H1 (cell line): ENCODE results near the gene IL1RAP. TPM values are rescaled to one million over a fixed set of nuclear protein-coding genes. Genes with fewer than 3 reads are reported as not detected.

Experiments
- CTCF ChIA-PET: fragments of 300-600 bp; sonication (Branson Sonifier 250); formaldehyde crosslinking; loops from one replicate; lab custom pipeline; 2021; ENCODE audit not compliant: partially characterized antibody; lab: Charles Lee
- POLR2A ChIA-PET: fragments of 300-600 bp; sonication (Branson Sonifier 250); formaldehyde crosslinking; loops from one replicate; lab custom pipeline; 2021; ENCODE audit warnings: inconsistent platforms; ENCODE audit not compliant: partially characterized antibody; lab: Charles Lee
- DNase-seq, 2 experiments: peaks; one replicate each; pipeline versions ENCODE4 v3.0.0 to v3.0.0-alpha.2; 2010 to 2022; ENCODE audit warnings: low spot score in 2 of 2, low read depth in 1 of 2, mixed read lengths in 1 of 2
- FAIRE-seq: peaks from 2 replicates; lab custom pipeline; 2011; peaks lifted over from hg19 to GRCh38; lab: Jason Lieb, UNC
- H2AFZ ChIP-seq: 2 replicates; pipeline ENCODE4 v1.8.1; 2012; ENCODE audit warnings: low read length, inconsistent platforms
- H2AK5ac ChIP-seq: 2 replicates; pipeline ENCODE4 v1.6.1; 2013; ENCODE audit warnings: low read depth, low read length
- H2BK120ac ChIP-seq: replicated peaks from 2 replicates; pipeline ENCODE3; 2013; ENCODE audit warnings: low read depth, low read length, inconsistent platforms
- H2BK12ac ChIP-seq: 2 replicates; pipeline ENCODE4 v1.6.1; 2013; ENCODE audit warnings: low read depth, low read length
- H2BK15ac ChIP-seq: 2 replicates; pipeline ENCODE4 v1.6.1; 2013; ENCODE audit warnings: low read length
- H2BK20ac ChIP-seq: 2 replicates; pipeline ENCODE4 v1.6.1; 2013; ENCODE audit warnings: low read length
- H2BK5ac ChIP-seq: 2 replicates; pipeline ENCODE4 v1.6.1; 2013; ENCODE audit warnings: low read depth, low read length
- H3K14ac ChIP-seq: 2 replicates; pipeline ENCODE4 v1.6.1; 2013; ENCODE audit warnings: inconsistent platforms; ENCODE audit not compliant: insufficient read length
- H3K18ac ChIP-seq: 2 replicates; pipeline ENCODE4 v1.6.1; 2013; ENCODE audit warnings: low read length; ENCODE audit errors: extremely low read depth
- H3K23ac ChIP-seq: 2 replicates; pipeline ENCODE4 v1.6.1; 2013; ENCODE audit warnings: inconsistent platforms; ENCODE audit not compliant: insufficient read length
- H3K23me2 ChIP-seq: 2 replicates; pipeline ENCODE4 v1.6.1; 2013; ENCODE audit warnings: low read depth, low read length
- H3K27ac ChIP-seq: 2 replicates; pipeline ENCODE4 v1.6.1; 2011; ENCODE audit warnings: low read depth, low read length, inconsistent platforms
- H3K27me3 ChIP-seq, 4 experiments: replicated peaks in 1 of 4; 1 replicate in 1 of 4; 2 replicates in 3 of 4; pipeline versions ENCODE4 v1.6.1 to v1.8.1; 2011 to 2013; ENCODE audit warnings: low read length in 3 of 4, mild to moderate bottlenecking in 3 of 4, inconsistent platforms in 2 of 4, mixed read lengths in 2 of 4, moderate library complexity in 1 of 4; ENCODE audit not compliant: control insufficient read depth in 3 of 4, insufficient read depth in 3 of 4; ENCODE audit errors: extremely low read depth in 1 of 4
- H3K36me3 ChIP-seq, 4 experiments: 2 replicates each; pipeline versions ENCODE4 v1.6.1 to v1.8.1; 2011 to 2013; ENCODE audit warnings: mild to moderate bottlenecking in 4 of 4, low read length in 3 of 4, moderate library complexity in 2 of 4, control low read depth in 1 of 4, inconsistent platforms in 1 of 4; ENCODE audit not compliant: insufficient read depth in 4 of 4, control insufficient read depth in 2 of 4
- H3K4ac ChIP-seq: replicated peaks from 2 replicates; pipeline ENCODE3; 2013; ENCODE audit warnings: low read length, low read depth, mixed read lengths, inconsistent platforms; ENCODE audit not compliant: insufficient read length
- H3K4me1 ChIP-seq, 4 experiments: replicated peaks in 1 of 4; 1 replicate in 1 of 4; 2 replicates in 3 of 4; pipeline versions ENCODE4 v1.6.1 to v1.8.1; 2011 to 2013; ENCODE audit warnings: low read length in 3 of 4, inconsistent platforms in 2 of 4, mixed read lengths in 1 of 4; ENCODE audit not compliant: insufficient read depth in 4 of 4, control insufficient read depth in 3 of 4
- H3K4me2 ChIP-seq, 2 experiments: 2 replicates each; pipeline versions ENCODE4 v1.6.1 to v1.8.1; 2011 to 2013; ENCODE audit warnings: low read depth in 2 of 2, low read length in 2 of 2, control low read depth in 1 of 2, inconsistent platforms in 1 of 2, mild to moderate bottlenecking in 1 of 2; ENCODE audit not compliant: insufficient read depth in 1 of 2
- H3K4me3 ChIP-seq, 4 experiments: fragments of 200-600, 300-600 bp in 1 of 4; sonication (generic), shearing (Covaris generic), sonication (Bioruptor Twin) in 1 of 4; 2 replicates each; pipeline versions ENCODE4 v1.5.1 to v1.8.1; 2011 to 2016; ENCODE audit warnings: low read length in 4 of 4, low read depth in 3 of 4, control low read depth in 2 of 4, inconsistent platforms in 2 of 4, mild to moderate bottlenecking in 2 of 4, mixed read lengths in 1 of 4, moderate library complexity in 1 of 4; ENCODE audit not compliant: insufficient read depth in 2 of 4; ENCODE audit errors: extremely low read depth in 1 of 4
- H3K56ac ChIP-seq: replicated peaks from 2 replicates; pipeline ENCODE3; 2013; ENCODE audit warnings: low read depth, mild to moderate bottlenecking, mixed read lengths, low read length, inconsistent platforms; ENCODE audit not compliant: insufficient read length
- H3K79me1 ChIP-seq: 2 replicates; pipeline ENCODE4 v1.6.1; 2013; ENCODE audit warnings: low read depth, low read length, control low read depth
- H3K79me2 ChIP-seq, 2 experiments: 2 replicates each; pipeline versions ENCODE4 v1.6.1 to v1.8.1; 2012 to 2013; ENCODE audit warnings: low read length in 2 of 2, mild to moderate bottlenecking in 2 of 2, inconsistent platforms in 1 of 2; ENCODE audit not compliant: insufficient read depth in 2 of 2, control insufficient read depth in 1 of 2
- H3K9ac ChIP-seq, 4 experiments: replicated peaks in 1 of 4; 1 replicate in 1 of 4; 2 replicates in 3 of 4; pipeline versions ENCODE4 v1.6.1 to v1.8.1; 2011 to 2013; ENCODE audit warnings: low read depth in 3 of 4, low read length in 3 of 4, control low read depth in 2 of 4, mild to moderate bottlenecking in 2 of 4, moderate library complexity in 2 of 4, inconsistent platforms in 1 of 4; ENCODE audit errors: extremely low read depth in 1 of 4
- H3K9me3 ChIP-seq, 2 experiments: 2 replicates each; pipeline versions ENCODE4 v1.6.1 to v1.8.1; 2012 to 2013; ENCODE audit warnings: mild to moderate bottlenecking in 2 of 2, moderate library complexity in 2 of 2, control low read depth in 1 of 2, inconsistent platforms in 1 of 2, low read depth in 1 of 2, low read length in 1 of 2, mixed read lengths in 1 of 2; ENCODE audit not compliant: insufficient read depth in 2 of 2
- H4K20me1 ChIP-seq, 2 experiments: replicated peaks in 1 of 2; 2 replicates each; pipeline versions ENCODE3 to v1.8.1; 2011 to 2013; ENCODE audit warnings: inconsistent platforms in 2 of 2, low read length in 2 of 2, mild to moderate bottlenecking in 1 of 2; ENCODE audit not compliant: insufficient read depth in 2 of 2, control insufficient read depth in 1 of 2
- H4K5ac ChIP-seq: 2 replicates; pipeline ENCODE4 v1.6.1; 2013; ENCODE audit warnings: low read length, low read depth, mixed read lengths, inconsistent platforms; ENCODE audit not compliant: insufficient read length
- H4K8ac ChIP-seq: 2 replicates; pipeline ENCODE4 v1.8.0; 2013; ENCODE audit warnings: mild to moderate bottlenecking, moderate library complexity, low read length, inconsistent platforms; ENCODE audit not compliant: insufficient read depth; ENCODE audit errors: extremely low read depth
- H4K91ac ChIP-seq: replicated peaks from 2 replicates; pipeline ENCODE3; 2013; ENCODE audit warnings: low read length, mixed read lengths, inconsistent platforms; ENCODE audit not compliant: insufficient read length
- BRCA1 ChIP-seq: IDR thresholded peaks from 2 replicates; pipeline ENCODE4 v1.6.1; 2012; ENCODE audit warnings: low read depth, low read length, improper control_type of control experiment
- SAP30 ChIP-seq: fragments of 300-600 bp; sonication (generic); IDR thresholded peaks from 2 replicates; pipeline ENCODE4 v1.7.1; 2012; ENCODE audit warnings: low read length, moderate library complexity, mild to moderate bottlenecking, inconsistent platforms; ENCODE audit not compliant: insufficient read depth, insufficient replicate concordance
- WGBS, 2 experiments: shearing (Covaris generic) in 1 of 2; methylation state at CpG; one replicate each; pipeline versions ENCODE4 v1.1.6 to v1.1.7; 2013 to 2015; ENCODE audit warnings: low lambda C conversion rate in 2 of 2, mixed read lengths in 2 of 2, inconsistent platforms in 1 of 2, low coverage in 1 of 2, missing lambda C conversion rate in 1 of 2; ENCODE audit not compliant: insufficient replicate concordance in 2 of 2, insufficient coverage in 1 of 2, insufficient read length in 1 of 2; ENCODE audit errors: extremely low coverage in 1 of 2, missing lambda C conversion rate in 1 of 2; 5-methylcytosine and 5-hydroxymethylcytosine counted together
- polyA plus RNA-seq, 7 experiments: library from polyadenylated mRNA; depleted of rRNA in 3 of 7; stranded (reverse) in 5 of 7; unstranded in 2 of 7; fragments of >200 nt in 5 of 7; fragments of 200-250 nt in 2 of 7; gene quantifications; 1 replicate in 5 of 7; 2 replicates in 1 of 7; 4 replicates in 1 of 7; pipeline versions ENCODE4 v1.2.1 to v1.2.3, GENCODE V29; 2011 to 2013; ENCODE audit warnings: missing spikeins in 2 of 7, mixed read lengths in 2 of 7
- total RNA-seq: library from RNA; stranded (reverse); fragmentation: NEBNext Ultra II Directional; extraction: Animal tissue kit (Norgen Biotek cat#: 25700); gene quantifications from 2 replicates; pipeline ENCODE4 v1.2.1, GENCODE V29; 2021

IL1RAP gene
- total and polyA plus RNA-seq, 2 of the 8 experiments (the other 6 are each of a cell fraction or from before 2014, with no cell fraction given) = 2.4 to 3.9 TPM

DNA sequence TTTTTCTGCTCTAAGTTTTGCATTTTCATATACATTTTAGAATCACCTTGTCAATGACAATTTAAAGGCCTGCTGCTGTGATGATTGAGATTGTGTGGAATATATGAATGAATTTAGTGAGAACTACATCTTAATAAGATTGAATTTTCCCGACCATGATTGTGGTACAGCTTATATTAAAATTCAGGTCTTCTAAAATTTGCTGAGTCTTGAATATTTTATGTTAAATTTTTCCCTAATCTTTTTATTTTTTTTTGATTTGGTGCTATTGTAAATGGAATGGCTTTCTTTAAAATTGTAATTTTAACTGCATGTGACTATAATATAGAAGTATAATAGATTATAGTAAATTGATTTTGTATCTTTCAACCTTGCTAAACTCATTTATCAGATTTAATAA is 172.1 kb downstream of the IL1RAP start:
- no peaks in the 10 kb centered on the region for H3K27me3 ChIP-seq
- FAIRE-seq = no peak
- H4K5ac ChIP-seq = no peak overlapping the region
- no peak overlapping the region for H3K14ac ChIP-seq
- no peak overlapping the region for H2BK12ac ChIP-seq
- no peak overlapping the region for H2BK15ac ChIP-seq
- H2BK5ac ChIP-seq = no peak overlapping the region
- no peak for DNase-seq
- no peaks in the 10 kb centered on the region for H3K79me1 ChIP-seq
- no peak overlapping the region for H3K56ac ChIP-seq
- H3K23ac ChIP-seq = no peak overlapping the region
- no peak overlapping the region for H3K9ac ChIP-seq
- TF ChIP-seq SAP30 (no peak), BRCA1 (no peak)
- H3K9me3 ChIP-seq = no peaks in the 10 kb centered on the region
- H3K4me3 ChIP-seq = no peak overlapping the region
- no peak overlapping the region for H2AK5ac ChIP-seq
- no peaks in the 10 kb centered on the region for H3K4me1 ChIP-seq
- no peak overlapping the region for H3K27ac ChIP-seq
- no peak overlapping the region for H3K18ac ChIP-seq
- H4K91ac ChIP-seq = no peak overlapping the region
- H3K36me3 ChIP-seq = no peaks in the 10 kb centered on the region
- H4K8ac ChIP-seq = no peak overlapping the region
- ChIA-PET POLR2A (no interaction called here), CTCF (interaction anchor here (0.8 to 2.8 kb wide), 3 partner anchors 11 to 14 kb away, joined by 4 to 11 read pairs (median 5); no protein-coding TSS in a partner anchor)
- H3K23me2 ChIP-seq = no peaks in the 10 kb centered on the region
- H2AFZ ChIP-seq = no peak overlapping the region
- H4K20me1 ChIP-seq = no peaks in the 10 kb centered on the region
- 78% methylated on average over 1 of the region's 1 CpG; no CpG with 5 or more reads in 1 of the 2 experiments for WGBS, 2 experiments
- H3K79me2 ChIP-seq = no peaks in the 10 kb centered on the region
- no peak overlapping the region for H3K4ac ChIP-seq
- no peak overlapping the region for H2BK120ac ChIP-seq
- no peak overlapping the region for H2BK20ac ChIP-seq
- no peak overlapping the region for H3K4me2 ChIP-seq
